T-cell (primary cell): ENCODE data around the gene HMGCL. TPM values are rescaled to one million over a fixed set of nuclear protein-coding genes. Genes with fewer than 3 reads are reported as not detected.

Experiments
- ATAC-seq, 4 experiments: fragments of 200-7000 bp in 3 of 4; fragments of 150-1000 bp in 1 of 4; cut with Tn5 transposase; replicated peaks in 1 of 4; 1 replicate in 3 of 4; 2 replicates in 1 of 4; pipeline ENCODE4 v1.10.0; 2021; ENCODE audit warnings: moderate library complexity in 3 of 4, mild to moderate bottlenecking in 2 of 4, moderate number of reproducible peaks in 1 of 4
- CTCF ChIA-PET, 2 donors: fragments of 300-600 bp; sonication (Branson Sonifier 250); formaldehyde crosslinking; loops; one replicate each; lab custom pipeline; 2022; ENCODE audit warnings: antibody characterized with exemption in 2 of 2; lab: Charles Lee
- POLR2A ChIA-PET, 2 donors: fragments of 300-600 bp; sonication (Branson Sonifier 250); formaldehyde crosslinking; loops; one replicate each; lab custom pipeline; 2022; ENCODE audit warnings: antibody characterized with exemption in 2 of 2; lab: Charles Lee
- DNase-seq, 35 experiments: peaks; one replicate each; pipeline versions ENCODE4 v3.0.0 to v3.0.0-alpha.2; 2013 to 2023
- H3K27ac ChIP-seq: one replicate; pipeline ENCODE4 v1.5.1; 2013; ENCODE audit warnings: low read length
- H3K27me3 ChIP-seq, 2 experiments: replicated peaks in 1 of 2; 1 replicate in 1 of 2; 2 replicates in 1 of 2; pipeline versions ENCODE4 v1.6.1 to v1.7.0; 2013; ENCODE audit warnings: low read length in 1 of 2, mixed read lengths in 1 of 2; ENCODE audit not compliant: control insufficient read depth in 2 of 2, insufficient read depth in 2 of 2; ENCODE audit errors: extremely low read depth in 1 of 2
- H3K36me3 ChIP-seq, 2 donors: 1 replicate in 1 of 2; 2 replicates in 1 of 2; pipeline versions ENCODE4 v1.6.1 to v1.7.0; 2013; ENCODE audit warnings: low read length in 1 of 2; ENCODE audit not compliant: control insufficient read depth in 2 of 2, insufficient read depth in 1 of 2; ENCODE audit errors: extremely low read depth in 1 of 2
- H3K4me1 ChIP-seq, 2 experiments: 1 replicate in 1 of 2; 2 replicates in 1 of 2; pipeline versions ENCODE4 v1.6.1 to v1.7.0; 2013; ENCODE audit warnings: low read length in 2 of 2, mixed read lengths in 1 of 2; ENCODE audit not compliant: insufficient read depth in 2 of 2, control insufficient read depth in 1 of 2; ENCODE audit errors: extremely low read depth in 1 of 2
- H3K4me3 ChIP-seq, 2 donors: 1 replicate in 1 of 2; 2 replicates in 1 of 2; pipeline versions ENCODE4 v1.5.1 to v1.7.0; 2013; ENCODE audit warnings: mild to moderate bottlenecking in 2 of 2, low read length in 1 of 2, moderate library complexity in 1 of 2; ENCODE audit not compliant: control insufficient read depth in 1 of 2; ENCODE audit errors: extremely low read depth in 1 of 2
- H3K9me3 ChIP-seq: 2 replicates; pipeline ENCODE4 v1.7.0; 2013
- H3K27ac Mint-ChIP-seq, 2 donors: one replicate each; pipeline ENCODE4 v1.8.0; 2020 to 2021; ENCODE audit warnings: mild to moderate bottlenecking in 2 of 2, mixed read lengths in 2 of 2
- H3K27me3 Mint-ChIP-seq, 2 donors: one replicate each; pipeline ENCODE4 v1.8.0; 2021 to 2022; ENCODE audit warnings: mixed read lengths in 2 of 2
- H3K36me3 Mint-ChIP-seq: one replicate; pipeline ENCODE4 v1.8.0; 2021; ENCODE audit warnings: mixed read lengths
- H3K4me1 Mint-ChIP-seq, 3 donors: one replicate each; pipeline ENCODE4 v1.8.0; 2020 to 2022; ENCODE audit warnings: mixed read lengths in 3 of 3, mild to moderate bottlenecking in 1 of 3
- H3K4me3 Mint-ChIP-seq, 3 donors: one replicate each; pipeline ENCODE4 v1.8.0; 2020 to 2022; ENCODE audit warnings: mild to moderate bottlenecking in 3 of 3, mixed read lengths in 3 of 3, moderate library complexity in 3 of 3
- H3K9me3 Mint-ChIP-seq, 3 donors: one replicate each; pipeline ENCODE4 v1.8.0; 2020 to 2022; ENCODE audit warnings: mixed read lengths in 3 of 3
- whole genome bisulfite sequencing: methylation state at CpG from one replicate; pipeline ENCODE4 v1.1.5; 2013; ENCODE audit warnings: missing lambda C conversion rate; ENCODE audit not compliant: insufficient coverage; 5-methylcytosine and 5-hydroxymethylcytosine counted together
- total RNA-seq, 35 experiments: library from RNA in 6 of 35; stranded (reverse) in 6 of 35; fragments of 120-200 nt in 1 of 35; gene quantifications; one replicate each; pipeline versions ENCODE4 v1.2.1 to v1.2.4 and lab custom pipeline; 2013 to 2026

Gene HMGCL
- total RNA-seq, 5 donors from 2014 or later (not counting 1 experiment from before 2014, with no cell fraction given) = 14.5 to 39.0 (median 32.9) TPM

- ChIA-PET POLR2A (interaction anchor here in 1 of 2 donors (0.5 kb wide), 1 partner anchor 44 kb away, joined by 3 read pairs; no protein-coding TSS in a partner anchor), CTCF (interaction anchor here (0.6 to 3.0 kb wide), 12 partner anchors 10 to 119 kb away, joined by 3 to 30 read pairs (median 4); partner anchors contain the start of genes GALE (in 1 of the 2), HMGCL (in 1 of the 2) and RPL11 (in 1 of the 2))
- H3K27ac ChIP-seq = no peak overlapping the region
- H3K27ac Mint-ChIP-seq = peak overlapping the region in 1 of 2 donors; percentile 2
- no peaks in the 10 kb centered on the region for H3K9me3 ChIP-seq
- H3K4me3 ChIP-seq = no peak overlapping the region
- ATAC-seq (peak; percentile 58 to 72 (median 60)), DNase-seq (peak in 32 of 35 experiments; percentile 21 to 77 (median 50))
- no peaks in the 10 kb centered on the region for H3K9me3 Mint-ChIP-seq
- H3K4me1 Mint-ChIP-seq = peaks cover 14 to 17% (median 15%) of the 10 kb centered on the region in 3 donors
- peaks cover 0 to 6% of the 10 kb centered on the region in 2 experiments for H3K4me1 ChIP-seq
- peaks cover 30% of the 10 kb centered on the region for H3K36me3 Mint-ChIP-seq
- whole genome bisulfite sequencing = 81% methylated on average over 2 of the region's 3 CpGs
- no peaks in the 10 kb centered on the region for H3K27me3 Mint-ChIP-seq
- H3K27me3 ChIP-seq = no peaks in the 10 kb centered on the region
- no peak overlapping the region for H3K4me3 Mint-ChIP-seq
- peaks cover 15 to 41% of the 10 kb centered on the region in 2 donors for H3K36me3 ChIP-seq
Observed at GRCh38 chr1:23810818-23811540, 14.2 kb downstream of the HMGCL start.

GRCh38 chr1:23809751-23810171 is 15.5 kb downstream of the HMGCL start:
- no peak overlapping the region for H3K4me3 ChIP-seq
- H3K27me3 ChIP-seq = no peaks in the 10 kb centered on the region
- ChIA-PET POLR2A (interaction anchor here (0.5 to 1.0 kb wide), 3 partner anchors 16 to 32 kb away, joined by 3 to 5 read pairs (median 5); partner anchors contain the start of genes HMGCL (in 1 of the 2) and PITHD1 (in 1 of the 2)), CTCF (interaction anchor here (0.5 to 3.0 kb wide), 15 partner anchors 8 to 218 kb away, joined by 3 to 30 read pairs (median 4); partner anchors contain the start of genes GALE (in 1 of the 2), HMGCL (in 1 of the 2) and PITHD1 (in 1 of the 2))
- peak overlapping the region; percentile 36 to 79 for H3K27ac Mint-ChIP-seq
- peaks cover 30% of the 10 kb centered on the region for H3K36me3 Mint-ChIP-seq
- H3K9me3 ChIP-seq = no peaks in the 10 kb centered on the region
- H3K4me1 Mint-ChIP-seq = peaks cover 14 to 17% (median 15%) of the 10 kb centered on the region in 3 donors
- 20% methylated on average over 5 of the region's 6 CpGs for WGBS
- DNase-seq = peak; percentile 64 to 88 (median 79)
- H3K9me3 Mint-ChIP-seq = no peaks in the 10 kb centered on the region
- H3K4me1 ChIP-seq = peaks cover 0 to 6% of the 10 kb centered on the region in 2 experiments
- H3K36me3 ChIP-seq = peaks cover 11 to 39% of the 10 kb centered on the region in 2 donors
- H3K27me3 Mint-ChIP-seq = no peaks in the 10 kb centered on the region
- peak overlapping the region; percentile 28 for H3K27ac ChIP-seq
- H3K4me3 Mint-ChIP-seq = no peak overlapping the region
- ATAC-seq = peak; percentile 93 to 97 (median 96)

GRCh38 chr1:23807453-23807852 is 17.8 kb downstream of the HMGCL start:
- Mint-ChIP-seq H3K4me3 (no peak overlapping the region), H3K27ac (peak overlapping the region; percentile 45 to 52), H3K27me3 (no peaks in the 10 kb centered on the region), H3K9me3 (no peaks in the 10 kb centered on the region), H3K36me3 (peaks cover 21% of the 10 kb centered on the region), H3K4me1 (peaks cover 14 to 17% (median 15%) of the 10 kb centered on the region in 3 donors)
- DNase-seq (no peak), ATAC-seq (no peak)
- H3K36me3 ChIP-seq = peaks cover 7 to 24% of the 10 kb centered on the region in 2 donors
- no peak overlapping the region for H3K4me3 ChIP-seq
- 46% methylated on average over 2 of the region's 3 CpGs for WGBS
- H3K4me1 ChIP-seq = peaks cover 0 to 6% of the 10 kb centered on the region in 2 experiments
- no peaks in the 10 kb centered on the region for H3K27me3 ChIP-seq
- H3K27ac ChIP-seq = no peak overlapping the region
- H3K9me3 ChIP-seq = no peaks in the 10 kb centered on the region
- ChIA-PET CTCF (interaction anchor here (0.6 to 1.2 kb wide), 4 partner anchors 50 to 109 kb away, joined by 3 to 10 read pairs (median 4); no protein-coding TSS in a partner anchor), POLR2A (interaction anchor here in 1 of 2 donors (0.6 kb wide), 2 partner anchors 9 to 18 kb away, joined by 3 to 6 read pairs; no protein-coding TSS in a partner anchor)

GRCh38 chr1:23806280-23806679 is 18.9 kb downstream of the HMGCL start:
- DNase-seq (no peak), ATAC-seq (no peak)
- H3K4me3 ChIP-seq = no peak overlapping the region
- Mint-ChIP-seq H3K27ac (peak overlapping the region in 1 of 2 donors; percentile 16), H3K4me1 (peaks cover 18 to 20% (median 19%) of the 10 kb centered on the region in 3 donors), H3K36me3 (peaks cover 10% of the 10 kb centered on the region), H3K4me3 (no peak overlapping the region), H3K27me3 (no peaks in the 10 kb centered on the region), H3K9me3 (no peaks in the 10 kb centered on the region)
- WGBS = 90% methylated on average over 6 of the region's 6 CpGs
- ChIA-PET CTCF (no interaction called here), POLR2A (interaction anchor here in 1 of 2 donors (0.6 kb wide), 1 partner anchor 85 kb away, joined by 5 read pairs; no protein-coding TSS in a partner anchor)
- peaks cover 6 to 16% of the 10 kb centered on the region in 2 donors for H3K36me3 ChIP-seq
- no peaks in the 10 kb centered on the region for H3K9me3 ChIP-seq
- peaks cover 2 to 16% of the 10 kb centered on the region in 2 experiments for H3K4me1 ChIP-seq
- H3K27ac ChIP-seq = no peak overlapping the region
- no peaks in the 10 kb centered on the region for H3K27me3 ChIP-seq

- H3K27me3 Mint-ChIP-seq = no peaks in the 10 kb centered on the region
- 85% methylated on average over 2 of the region's 2 CpGs for WGBS
- no peaks in the 10 kb centered on the region for H3K9me3 Mint-ChIP-seq
- H3K4me1 Mint-ChIP-seq = peaks cover 12 to 16% (median 13%) of the 10 kb centered on the region in 3 donors
- Histone ChIP-seq H3K9me3 (no peaks in the 10 kb centered on the region), H3K4me3 (no peak overlapping the region), H3K4me1 (peaks cover 2 to 23% of the 10 kb centered on the region in 2 experiments), H3K27me3 (no peaks in the 10 kb centered on the region), H3K36me3 (peaks cover 6 to 16% of the 10 kb centered on the region in 2 donors), H3K27ac (no peak overlapping the region)
- POLR2A ChIA-PET = no interaction called here
- peak overlapping the region in 1 of 2 donors; percentile 59 for H3K27ac Mint-ChIP-seq
- no peak overlapping the region for H3K4me3 Mint-ChIP-seq
- CTCF ChIA-PET = no interaction called here
- peaks cover 8% of the 10 kb centered on the region for H3K36me3 Mint-ChIP-seq
- ATAC-seq = no peak
- no peak for DNase-seq
Observed at GRCh38 chr1:23805025-23805424, 20.2 kb downstream of the HMGCL start.

- no peaks in the 10 kb centered on the region for H3K9me3 ChIP-seq
Observed at GRCh38 chr1:23804183-23804835, 20.9 kb downstream of the HMGCL start.

More at GRCh38 chr1:23804183-23804835, 20.9 kb downstream of the HMGCL start:
- peak overlapping the region in 1 of 2 donors; percentile 39 for H3K27ac Mint-ChIP-seq
- no peak overlapping the region for H3K4me3 Mint-ChIP-seq
- H3K27ac ChIP-seq = no peak overlapping the region
- H3K4me3 ChIP-seq = no peak overlapping the region
- ATAC-seq = no peak
- DNase-seq = no peak
- H3K27me3 ChIP-seq = no peaks in the 10 kb centered on the region
- peaks cover 6 to 16% of the 10 kb centered on the region in 2 donors for H3K36me3 ChIP-seq
- ChIA-PET POLR2A (no interaction called here), CTCF (no interaction called here)
- peaks cover 12 to 16% (median 14%) of the 10 kb centered on the region in 3 donors for H3K4me1 Mint-ChIP-seq
- H3K27me3 Mint-ChIP-seq = no peaks in the 10 kb centered on the region
- WGBS = 79% methylated on average over 3 of the region's 7 CpGs
- H3K4me1 ChIP-seq = peaks cover 4 to 24% of the 10 kb centered on the region in 2 experiments
- H3K9me3 Mint-ChIP-seq = no peaks in the 10 kb centered on the region
- H3K36me3 Mint-ChIP-seq = peaks cover 8% of the 10 kb centered on the region
